CD14-positive monocyte (primary cell): ENCODE measurements around the gene TTLL11. TPM values are rescaled to one million over a fixed set of nuclear protein-coding genes. Genes with fewer than 3 reads are reported as not detected.

Experiments
- DNase-seq, 3 donors: peaks; one replicate each; pipeline ENCODE4 v3.0.0-alpha.2; 2011 to 2022
- H2AFZ ChIP-seq: 2 replicates; pipeline ENCODE4 v1.6.0; 2012; ENCODE audit warnings: mild to moderate bottlenecking, low read depth, low read length, inconsistent platforms; ENCODE audit not compliant: insufficient read depth, poor library complexity, severe bottlenecking
- H3K27ac ChIP-seq, 2 donors: 1 replicate in 1 of 2; 2 replicates in 1 of 2; pipeline ENCODE4 v1.5.1; 2012 to 2013; ENCODE audit warnings: low read length in 2 of 2, control low read depth in 1 of 2, inconsistent platforms in 1 of 2, low read depth in 1 of 2, mild to moderate bottlenecking in 1 of 2
- H3K27me3 ChIP-seq, 2 donors: one replicate each; pipeline versions ENCODE4 v1.6.0 to v1.6.1; 2011 to 2013; ENCODE audit warnings: low read length in 2 of 2; ENCODE audit not compliant: control insufficient read depth in 2 of 2, insufficient read depth in 2 of 2
- H3K36me3 ChIP-seq, 2 donors: replicated peaks in 1 of 2; 1 replicate in 1 of 2; 2 replicates in 1 of 2; pipeline versions ENCODE4 v1.5.1 to v1.6.1; 2012 to 2013; ENCODE audit warnings: low read length in 2 of 2, control low read depth in 1 of 2, inconsistent platforms in 1 of 2, mild to moderate bottlenecking in 1 of 2; ENCODE audit not compliant: insufficient read depth in 2 of 2, control insufficient read depth in 1 of 2
- H3K4me1 ChIP-seq, 2 donors: 1 replicate in 1 of 2; 2 replicates in 1 of 2; pipeline versions ENCODE4 v1.5.1 to v1.6.1; 2012 to 2013; ENCODE audit warnings: low read length in 2 of 2, control low read depth in 1 of 2, inconsistent platforms in 1 of 2, mild to moderate bottlenecking in 1 of 2, moderate library complexity in 1 of 2; ENCODE audit not compliant: insufficient read depth in 2 of 2, control insufficient read depth in 1 of 2
- H3K4me2 ChIP-seq: replicated peaks from 2 replicates; pipeline ENCODE3; 2012; ENCODE audit warnings: low read length, moderate library complexity, mild to moderate bottlenecking; ENCODE audit not compliant: poor library complexity, severe bottlenecking; ENCODE audit errors: extremely low read depth
- H3K4me3 ChIP-seq, 3 experiments: fragments of 200-600 bp in 1 of 3; sonication (generic) in 1 of 3; replicated peaks in 1 of 3; 1 replicate in 2 of 3; 2 replicates in 1 of 3; pipeline ENCODE4 v1.5.1; 2011 to 2013; ENCODE audit warnings: low read length in 3 of 3, mild to moderate bottlenecking in 3 of 3, control low read depth in 2 of 3, low read depth in 2 of 3, inconsistent platforms in 1 of 3, moderate library complexity in 1 of 3
- H3K79me2 ChIP-seq: 2 replicates; pipeline ENCODE4 v1.6.0; 2012; ENCODE audit warnings: mild to moderate bottlenecking, control low read depth, inconsistent platforms, low read length, moderate library complexity; ENCODE audit not compliant: insufficient read depth
- H3K9ac ChIP-seq: 2 replicates; pipeline ENCODE4 v1.6.0; 2017; ENCODE audit warnings: low read length, mild to moderate bottlenecking; ENCODE audit not compliant: insufficient read depth, poor library complexity, severe bottlenecking
- H3K9me3 ChIP-seq, 2 donors: replicated peaks in 1 of 2; 1 replicate in 1 of 2; 2 replicates in 1 of 2; pipeline versions ENCODE4 v1.5.1 to v1.6.1; 2012 to 2013; ENCODE audit warnings: low read length in 2 of 2, control low read depth in 1 of 2; ENCODE audit not compliant: control insufficient read depth in 1 of 2, insufficient read depth in 1 of 2
- H4K20me1 ChIP-seq: 2 replicates; pipeline ENCODE4 v1.6.0; 2012; ENCODE audit warnings: mild to moderate bottlenecking, low read length, control low read depth, moderate library complexity; ENCODE audit not compliant: insufficient read depth
- H3K27ac Mint-ChIP-seq, 7 donors: one replicate each; pipeline ENCODE4 v1.8.0; 2020; ENCODE audit warnings: mild to moderate bottlenecking in 7 of 7, mixed read lengths in 7 of 7, moderate library complexity in 6 of 7, inconsistent platforms in 2 of 7
- H3K27me3 Mint-ChIP-seq, 3 donors: one replicate each; pipeline ENCODE4 v1.8.0; 2021 to 2022; ENCODE audit warnings: low read depth in 3 of 3, mild to moderate bottlenecking in 3 of 3, mixed read lengths in 3 of 3, moderate library complexity in 3 of 3, inconsistent platforms in 1 of 3
- H3K36me3 Mint-ChIP-seq, 2 donors: one replicate each; pipeline ENCODE4 v1.8.0; 2020; ENCODE audit warnings: mixed read lengths in 2 of 2, inconsistent platforms in 1 of 2, mild to moderate bottlenecking in 1 of 2
- H3K4me1 Mint-ChIP-seq: one replicate; pipeline ENCODE4 v1.8.0; 2020; ENCODE audit warnings: mild to moderate bottlenecking, mixed read lengths
- H3K4me3 Mint-ChIP-seq, 2 donors: one replicate each; pipeline ENCODE4 v1.8.0; 2020; ENCODE audit warnings: mild to moderate bottlenecking in 2 of 2, mixed read lengths in 2 of 2, moderate library complexity in 1 of 2
- H3K9me3 Mint-ChIP-seq, 7 donors: one replicate each; pipeline ENCODE4 v1.8.0; 2020 to 2022; ENCODE audit warnings: mixed read lengths in 7 of 7, mild to moderate bottlenecking in 6 of 7, moderate library complexity in 6 of 7, inconsistent platforms in 2 of 7
- CTCF ChIP-seq: fragments of 200-600 bp; IDR thresholded peaks from one replicate; pipeline ENCODE4 v1.8.0; 2022; ENCODE audit warnings: antibody characterized with exemption, mild to moderate bottlenecking
- WGBS: methylation state at CpG from one replicate; pipeline ENCODE4 v1.1.5; 2013; ENCODE audit warnings: missing lambda C conversion rate; ENCODE audit not compliant: insufficient coverage; 5-methylcytosine and 5-hydroxymethylcytosine counted together
- intact Hi-C, 2 donors: fragments of 100-400 bp; cut with micrococcal nuclease; formaldehyde crosslinking; loops; one replicate each; pipeline versions ENCODE4 v1.15.0 to v1.15.1; 2023
- polyA plus RNA-seq, 3 donors: library from polyadenylated mRNA; depleted of rRNA in 1 of 3; unstranded in 2 of 3; stranded (reverse) in 1 of 3; fragments of 300-500 nt in 2 of 3; fragments of >200 nt in 1 of 3; fragmentation: Illumina TruSeq in 2 of 3; gene quantifications; 1 replicate in 2 of 3; 2 replicates in 1 of 3; pipeline ENCODE4 v1.2.3, GENCODE V29; 2012 to 2021

The TTLL11 gene
- polyA plus RNA-seq, 3 donors, result 2.9 to 3.5 (median 3.1) TPM

GRCh38 chr9:121935739-121936138, 157.4 kb downstream of the TTLL11 start:
- no peaks in the 10 kb centered on the region for H4K20me1 ChIP-seq
- Mint-ChIP-seq H3K36me3 (no peaks in the 10 kb centered on the region), H3K27me3 (peaks cover 0 to 6% (median 1%) of the 10 kb centered on the region in 3 donors), H3K9me3 (no peaks in the 10 kb centered on the region), H3K4me1 (no peaks in the 10 kb centered on the region), H3K27ac (no peak overlapping the region), H3K4me3 (no peak overlapping the region)
- no peaks in the 10 kb centered on the region for H3K27me3 ChIP-seq
- DNase-seq, result no peak
- intact Hi-C loops, result no loop called here
- H3K36me3 ChIP-seq, result no peaks in the 10 kb centered on the region
- no peak for TF ChIP-seq CTCF
- no peaks in the 10 kb centered on the region for H3K9me3 ChIP-seq
- no peak overlapping the region for H3K4me3 ChIP-seq
- no peak overlapping the region for H3K9ac ChIP-seq
- no peak overlapping the region for H2AFZ ChIP-seq
- 95% methylated on average over 6 of the region's 9 CpGs for WGBS
- H3K4me2 ChIP-seq, result no peak overlapping the region
- H3K79me2 ChIP-seq, result no peaks in the 10 kb centered on the region
- H3K27ac ChIP-seq, result no peak overlapping the region
- H3K4me1 ChIP-seq, result no peaks in the 10 kb centered on the region

DNA sequence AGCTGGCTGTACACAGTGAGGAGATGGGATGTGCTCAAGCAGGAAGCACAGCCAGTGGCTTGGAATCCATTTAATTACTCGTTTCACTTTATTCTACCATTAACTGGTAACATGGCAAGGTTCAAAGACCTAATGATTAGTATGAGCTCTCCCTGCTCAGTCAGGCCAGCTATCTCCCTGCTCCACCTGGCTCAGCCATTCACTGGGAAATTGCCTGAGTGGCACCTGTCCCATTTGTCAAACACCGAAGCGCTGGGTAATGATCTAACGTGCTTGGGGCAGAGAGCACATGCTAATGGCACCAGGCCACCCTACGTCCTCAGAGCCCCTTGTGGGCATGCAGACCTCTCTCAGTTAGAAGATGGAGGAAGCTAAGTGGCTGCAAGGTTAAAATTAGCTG, 162.2 kb downstream of the TTLL11 start:
- DNase-seq, result no peak
- no peak overlapping the region for H2AFZ ChIP-seq
- H4K20me1 ChIP-seq, result no peaks in the 10 kb centered on the region
- H3K4me3 Mint-ChIP-seq, result no peak overlapping the region
- peaks cover 0 to 1% (median 0%) of the 10 kb centered on the region in 7 donors for H3K9me3 Mint-ChIP-seq
- no peaks in the 10 kb centered on the region for H3K4me1 Mint-ChIP-seq
- peaks cover 1 to 5% (median 2%) of the 10 kb centered on the region in 3 donors for H3K27me3 Mint-ChIP-seq
- H3K4me1 ChIP-seq, result no peaks in the 10 kb centered on the region
- no peak overlapping the region for H3K4me2 ChIP-seq
- H3K36me3 ChIP-seq, result no peaks in the 10 kb centered on the region
- H3K27ac ChIP-seq, result no peak overlapping the region
- no peaks in the 10 kb centered on the region for H3K79me2 ChIP-seq
- H3K27me3 ChIP-seq, result no peaks in the 10 kb centered on the region
- H3K9ac ChIP-seq, result no peak overlapping the region
- H3K36me3 Mint-ChIP-seq, result no peaks in the 10 kb centered on the region
- no peak for TF ChIP-seq CTCF
- WGBS, result 91% methylated on average over 4 of the region's 5 CpGs
- H3K9me3 ChIP-seq, result no peaks in the 10 kb centered on the region
- no peak overlapping the region for H3K4me3 ChIP-seq
- H3K27ac Mint-ChIP-seq, result no peak overlapping the region
- intact Hi-C loops, result no loop called here
